H9 (cell line): ENCODE measurements around the gene PAQR7. TPM values are rescaled to one million over a fixed set of nuclear protein-coding genes. Genes with fewer than 3 reads are reported as not detected.

ENCODE experiments used
- DNase-seq: peaks from one replicate; pipeline ENCODE4 v3.0.0-alpha.2; 2017
- H2AFZ ChIP-seq: one replicate; pipeline ENCODE4 v1.6.1; 2013; ENCODE audit warnings: mild to moderate bottlenecking, low read length, control low read depth, moderate library complexity
- H2AK5ac ChIP-seq: 2 replicates; pipeline ENCODE4 v1.6.1; 2013; ENCODE audit warnings: low read length, control low read depth, mixed read lengths; ENCODE audit not compliant: insufficient read length
- H2BK120ac ChIP-seq: one replicate; pipeline ENCODE4 v1.6.1; 2013; ENCODE audit warnings: low read depth, mild to moderate bottlenecking, low read length, control low read depth, inconsistent platforms; ENCODE audit not compliant: poor library complexity, severe bottlenecking
- H2BK12ac ChIP-seq: 2 replicates; pipeline ENCODE4 v1.6.1; 2013; ENCODE audit warnings: low read length, control low read depth, mixed read lengths, low read depth; ENCODE audit not compliant: insufficient read length
- H2BK15ac ChIP-seq: 2 replicates; pipeline ENCODE4 v1.6.1; 2013; ENCODE audit warnings: low read depth, low read length, control low read depth
- H2BK20ac ChIP-seq: one replicate; pipeline ENCODE4 v1.6.1; 2013; ENCODE audit warnings: low read depth, mild to moderate bottlenecking, low read length, control low read depth, inconsistent platforms; ENCODE audit not compliant: poor library complexity, severe bottlenecking
- H2BK5ac ChIP-seq: 2 replicates; pipeline ENCODE4 v1.6.1; 2013; ENCODE audit warnings: low read length, control low read depth, mixed read lengths; ENCODE audit not compliant: insufficient read length
- H3K14ac ChIP-seq: 2 replicates; pipeline ENCODE4 v1.6.1; 2013; ENCODE audit warnings: low read length, control low read depth; ENCODE audit not compliant: insufficient read depth
- H3K18ac ChIP-seq: 2 replicates; pipeline ENCODE4 v1.6.1; 2013; ENCODE audit warnings: low read depth, mild to moderate bottlenecking, mixed read lengths, low read length, control low read depth; ENCODE audit not compliant: insufficient read length
- H3K23ac ChIP-seq: 2 replicates; pipeline ENCODE4 v1.6.1; 2013; ENCODE audit warnings: low read length, control low read depth, mixed read lengths, low read depth; ENCODE audit not compliant: insufficient read length
- H3K23me2 ChIP-seq: 2 replicates; pipeline ENCODE4 v1.6.1; 2013; ENCODE audit warnings: low read depth, mild to moderate bottlenecking, mixed read lengths, low read length, control low read depth; ENCODE audit not compliant: insufficient read length, poor library complexity, severe bottlenecking
- H3K27ac ChIP-seq: 2 replicates; pipeline ENCODE4 v1.5.1; 2013; ENCODE audit warnings: low read length, control low read depth, mixed read lengths, low read depth; ENCODE audit not compliant: insufficient read length
- H3K27me3 ChIP-seq: 2 replicates; pipeline ENCODE4 v1.6.1; 2013; ENCODE audit warnings: low read length, control low read depth, inconsistent platforms; ENCODE audit not compliant: insufficient read depth
- H3K4ac ChIP-seq: 2 replicates; pipeline ENCODE4 v1.6.1; 2013; ENCODE audit warnings: low read depth, mild to moderate bottlenecking, control low read depth, inconsistent platforms, low read length, moderate library complexity
- H3K4me1 ChIP-seq: 2 replicates; pipeline ENCODE4 v1.6.1; 2013; ENCODE audit warnings: low read length, control low read depth, inconsistent platforms; ENCODE audit not compliant: insufficient read depth
- H3K4me2 ChIP-seq: 2 replicates; pipeline ENCODE4 v1.6.1; 2013; ENCODE audit warnings: low read length, control low read depth, mixed read lengths; ENCODE audit not compliant: insufficient read length, insufficient read depth
- H3K56ac ChIP-seq: 2 replicates; pipeline ENCODE4 v1.6.1; 2013; ENCODE audit warnings: low read depth, mild to moderate bottlenecking, mixed read lengths, low read length, control low read depth; ENCODE audit not compliant: insufficient read length
- H3K79me1 ChIP-seq: 2 replicates; pipeline ENCODE4 v1.6.1; 2013; ENCODE audit warnings: low read depth, mild to moderate bottlenecking, moderate library complexity, low read length, control low read depth, inconsistent platforms; ENCODE audit not compliant: insufficient read depth, poor library complexity, severe bottlenecking
- H3K79me2 ChIP-seq: 2 replicates; pipeline ENCODE4 v1.6.1; 2013; ENCODE audit warnings: low read length, control low read depth, inconsistent platforms; ENCODE audit not compliant: insufficient read depth
- H3K9ac ChIP-seq: 2 replicates; pipeline ENCODE4 v1.6.1; 2013; ENCODE audit warnings: low read length, control low read depth, mixed read lengths; ENCODE audit not compliant: insufficient read length; ENCODE audit errors: extremely low read depth
- H3K9me3 ChIP-seq: one replicate; pipeline ENCODE4 v1.6.1; 2013; ENCODE audit warnings: low read depth, low read length, inconsistent platforms; ENCODE audit not compliant: control insufficient read depth
- H3T11ph ChIP-seq: one replicate; pipeline ENCODE4 v1.6.1; 2013; ENCODE audit warnings: mild to moderate bottlenecking, low read length, control low read depth, inconsistent platforms
- H4K20me1 ChIP-seq: one replicate; pipeline ENCODE4 v1.6.1; 2013; ENCODE audit not compliant: control insufficient read depth, insufficient read length, insufficient read depth
- H4K5ac ChIP-seq: 2 replicates; pipeline ENCODE4 v1.6.1; 2013; ENCODE audit warnings: low read depth, mild to moderate bottlenecking, mixed read lengths, low read length, control low read depth; ENCODE audit not compliant: insufficient read length
- H4K8ac ChIP-seq: replicated peaks from 2 replicates; pipeline ENCODE4 v1.6.1; 2013; ENCODE audit warnings: low read length, control low read depth, mixed read lengths, low read depth; ENCODE audit not compliant: insufficient read length
- H4K91ac ChIP-seq: 2 replicates; pipeline ENCODE4 v1.6.1; 2013; ENCODE audit warnings: low read depth, mild to moderate bottlenecking, moderate library complexity, mixed read lengths, low read length, control low read depth; ENCODE audit not compliant: insufficient read length
- H3K27ac Mint-ChIP-seq, 3 experiments: 2 replicates in 2 of 3; 3 replicates in 1 of 3; pipeline ENCODE4 v1.8.0; 2020 to 2021; ENCODE audit warnings: mixed read lengths in 3 of 3, mild to moderate bottlenecking in 1 of 3, moderate library complexity in 1 of 3
- H3K27me3 Mint-ChIP-seq: 2 replicates; pipeline ENCODE4 v1.8.0; 2021; ENCODE audit warnings: low read depth, mild to moderate bottlenecking, moderate library complexity, mixed read lengths
- H3K36me3 Mint-ChIP-seq, 3 experiments: 2 replicates in 2 of 3; 3 replicates in 1 of 3; pipeline ENCODE4 v1.8.0; 2020 to 2021; ENCODE audit warnings: low read depth in 3 of 3, mixed read lengths in 3 of 3; ENCODE audit not compliant: insufficient read depth in 1 of 3
- H3K4me1 Mint-ChIP-seq, 2 experiments: 2 replicates each; pipeline ENCODE4 v1.8.0; 2020; ENCODE audit warnings: mixed read lengths in 2 of 2
- H3K4me3 Mint-ChIP-seq, 2 experiments: 2 replicates in 1 of 2; 3 replicates in 1 of 2; pipeline ENCODE4 v1.8.0; 2020 to 2021; ENCODE audit warnings: mild to moderate bottlenecking in 2 of 2, mixed read lengths in 2 of 2, moderate library complexity in 1 of 2
- H3K9me3 Mint-ChIP-seq, 2 experiments: 2 replicates in 1 of 2; 3 replicates in 1 of 2; pipeline ENCODE4 v1.8.0; 2020; ENCODE audit warnings: mild to moderate bottlenecking in 2 of 2, mixed read lengths in 2 of 2, moderate library complexity in 1 of 2
- WGBS: extraction: QIAGEN DNeasy Blood & Tissue Kit; methylation state at CpG from one replicate; pipeline ENCODE4 v1.1.7; 2013; ENCODE audit warnings: missing lambda C conversion rate, low lambda C conversion rate, mixed read lengths; ENCODE audit not compliant: insufficient read length; ENCODE audit errors: extremely low coverage; 5-methylcytosine and 5-hydroxymethylcytosine counted together
- total RNA-seq: library from RNA; stranded (reverse); gene quantifications from 2 replicates; pipeline ENCODE4 v1.2.1, GENCODE V29; 2021
- TF ChIP-seq, protein P1 (sequence below): fragments of 200-600 bp; sonication (generic); conservative IDR thresholded peaks from 3 replicates; pipeline ENCODE4 v1.8.0; 2021; ENCODE audit warnings: antibody characterized with exemption, mild to moderate bottlenecking

Gene PAQR7
- total RNA-seq, 1 experiment from 2014 or later = 6.3 TPM

DNA sequence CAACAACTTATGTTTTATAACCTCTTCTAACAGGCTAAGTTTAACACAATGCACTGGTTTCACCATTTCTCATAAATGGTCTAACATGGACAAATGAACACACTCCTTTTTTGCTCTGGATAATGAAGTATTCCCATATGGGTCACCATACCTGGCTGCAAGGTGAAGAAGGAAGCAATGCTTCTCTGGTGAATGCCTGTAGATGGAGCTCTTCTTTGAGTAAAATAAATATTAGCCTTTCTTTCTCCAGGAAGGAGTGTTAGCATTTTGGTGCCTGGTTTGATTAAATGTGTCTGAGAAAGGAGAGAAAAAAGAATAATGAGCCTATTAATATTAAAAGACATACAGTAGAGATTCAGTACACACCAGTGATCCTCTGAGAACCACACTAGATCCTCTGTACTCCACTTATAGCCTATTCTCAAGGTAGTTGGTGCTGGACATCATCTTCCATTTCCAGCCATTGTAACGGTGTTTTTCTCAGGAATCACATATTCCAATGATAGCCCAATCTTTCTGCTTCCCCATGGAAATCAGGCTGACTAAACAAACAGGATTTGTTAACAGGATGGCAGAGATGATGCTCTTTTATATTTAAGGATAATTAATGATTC, 38.1 kb downstream of the PAQR7 start:
- H3K4me2 ChIP-seq = no peak overlapping the region
- H3K9ac ChIP-seq = no peak overlapping the region
- no peak overlapping the region for H2BK15ac ChIP-seq
- H4K8ac ChIP-seq = no peak overlapping the region
- H3K4me3 Mint-ChIP-seq = no peak overlapping the region
- H3K27ac ChIP-seq = no peak overlapping the region
- H3K9me3 Mint-ChIP-seq = no peaks in the 10 kb centered on the region
- no peaks in the 10 kb centered on the region for H3K27me3 Mint-ChIP-seq
- peaks cover 20 to 40% (median 39%) of the 10 kb centered on the region in 3 experiments; a peak in 6 of 7 replicates for H3K36me3 Mint-ChIP-seq
- no peak overlapping the region for H3T11ph ChIP-seq
- H3K79me2 ChIP-seq = peaks cover 2% of the 10 kb centered on the region; the same call in 1 of the 2 replicates
- no peak overlapping the region for H2BK120ac ChIP-seq
- no peak overlapping the region for H3K56ac ChIP-seq
- H2BK5ac ChIP-seq = no peak overlapping the region
- H4K5ac ChIP-seq = no peak overlapping the region
- no peak overlapping the region for H4K91ac ChIP-seq
- H3K4me1 Mint-ChIP-seq = 0 out of 4 replicates have a peak, but pooled peaks cover 3% of the 10 kb centered on the region in 2 experiments
- H3K14ac ChIP-seq = no peak overlapping the region
- H3K23ac ChIP-seq = no peak overlapping the region
- no peak overlapping the region for H2AK5ac ChIP-seq
- no peaks in the 10 kb centered on the region for H3K23me2 ChIP-seq
- H2AFZ ChIP-seq = no peak overlapping the region
- WGBS = no CpG with 5 or more reads among the region's 1 CpG
- no peaks in the 10 kb centered on the region for H3K9me3 ChIP-seq
- TF ChIP-seq, protein P1, sequence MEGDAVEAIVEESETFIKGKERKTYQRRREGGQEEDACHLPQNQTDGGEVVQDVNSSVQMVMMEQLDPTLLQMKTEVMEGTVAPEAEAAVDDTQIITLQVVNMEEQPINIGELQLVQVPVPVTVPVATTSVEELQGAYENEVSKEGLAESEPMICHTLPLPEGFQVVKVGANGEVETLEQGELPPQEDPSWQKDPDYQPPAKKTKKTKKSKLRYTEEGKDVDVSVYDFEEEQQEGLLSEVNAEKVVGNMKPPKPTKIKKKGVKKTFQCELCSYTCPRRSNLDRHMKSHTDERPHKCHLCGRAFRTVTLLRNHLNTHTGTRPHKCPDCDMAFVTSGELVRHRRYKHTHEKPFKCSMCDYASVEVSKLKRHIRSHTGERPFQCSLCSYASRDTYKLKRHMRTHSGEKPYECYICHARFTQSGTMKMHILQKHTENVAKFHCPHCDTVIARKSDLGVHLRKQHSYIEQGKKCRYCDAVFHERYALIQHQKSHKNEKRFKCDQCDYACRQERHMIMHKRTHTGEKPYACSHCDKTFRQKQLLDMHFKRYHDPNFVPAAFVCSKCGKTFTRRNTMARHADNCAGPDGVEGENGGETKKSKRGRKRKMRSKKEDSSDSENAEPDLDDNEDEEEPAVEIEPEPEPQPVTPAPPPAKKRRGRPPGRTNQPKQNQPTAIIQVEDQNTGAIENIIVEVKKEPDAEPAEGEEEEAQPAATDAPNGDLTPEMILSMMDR = peak; percentile 68
- peaks cover 3% of the 10 kb centered on the region for H3K79me1 ChIP-seq
- no peaks in the 10 kb centered on the region for H3K27me3 ChIP-seq
- H2BK20ac ChIP-seq = no peak overlapping the region
- DNase-seq = no peak
- no peak overlapping the region for H2BK12ac ChIP-seq
- H3K18ac ChIP-seq = no peak overlapping the region
- H3K27ac Mint-ChIP-seq = peak overlapping the region in 1 of 3 experiments; percentile 51; a peak in 2 of 7 replicates
- H3K4ac ChIP-seq = no peak overlapping the region
- H4K20me1 ChIP-seq = no peaks in the 10 kb centered on the region
- no peaks in the 10 kb centered on the region for H3K4me1 ChIP-seq
